Keratinocyte (primary cell): Measurements from ENCODE around the gene ASB8. TPM values are rescaled to one million over a fixed set of nuclear protein-coding genes. Genes with fewer than 3 reads are reported as not detected.

Experiments
- DNase-seq: peaks from one replicate; pipeline ENCODE4 v3.0.0-alpha.2; 2011; ENCODE audit warnings: low read depth, missing footprints, low spot score
- FAIRE-seq: peaks from 2 replicates; lab custom pipeline; 2011; peaks lifted over from hg19 to GRCh38; lab: Jason Lieb, UNC
- H2AFZ ChIP-seq: 2 replicates; pipeline ENCODE4 v1.6.0; 2012; ENCODE audit warnings: low read length, control low read depth, inconsistent platforms; ENCODE audit not compliant: control insufficient read depth
- H3K27ac ChIP-seq: 2 replicates; pipeline ENCODE4 v1.5.1; 2011; ENCODE audit warnings: low read length; ENCODE audit not compliant: control insufficient read depth, insufficient read depth
- H3K27me3 ChIP-seq: 3 replicates; pipeline ENCODE4 v1.6.0; 2011; ENCODE audit warnings: low read length; ENCODE audit not compliant: control insufficient read depth, insufficient read depth; ENCODE audit errors: extremely low read depth
- H3K36me3 ChIP-seq, 2 experiments: 2 replicates in 1 of 2; 3 replicates in 1 of 2; pipeline ENCODE4 v1.5.1; 2011; ENCODE audit warnings: low read length in 2 of 2, mild to moderate bottlenecking in 1 of 2; ENCODE audit not compliant: control insufficient read depth in 2 of 2, insufficient read depth in 2 of 2; ENCODE audit errors: extremely low read depth in 1 of 2
- H3K4me1 ChIP-seq: 3 replicates; pipeline ENCODE4 v1.5.1; 2011; ENCODE audit warnings: low read length; ENCODE audit not compliant: control insufficient read depth, insufficient read depth; ENCODE audit errors: extremely low read depth
- H3K4me2 ChIP-seq: 3 replicates; pipeline ENCODE4 v1.6.0; 2011; ENCODE audit warnings: low read depth, low read length; ENCODE audit not compliant: control insufficient read depth, insufficient read depth; ENCODE audit errors: extremely low read depth
- H3K4me3 ChIP-seq, 3 experiments: fragments of 200-600 bp in 1 of 3; sonication (generic) in 1 of 3; 2 replicates in 2 of 3; 3 replicates in 1 of 3; pipeline ENCODE4 v1.5.1; 2011 to 2016; ENCODE audit warnings: low read length in 3 of 3, mild to moderate bottlenecking in 3 of 3, control low read depth in 2 of 3, inconsistent platforms in 1 of 3, low read depth in 1 of 3, mixed read lengths in 1 of 3, mixed run types in 1 of 3, moderate library complexity in 1 of 3; ENCODE audit not compliant: control insufficient read depth in 2 of 3, insufficient read depth in 2 of 3; ENCODE audit errors: extremely low read depth in 1 of 3
- H3K79me2 ChIP-seq: 2 replicates; pipeline ENCODE4 v1.6.0; 2012; ENCODE audit warnings: low read length; ENCODE audit not compliant: control insufficient read depth, insufficient read depth
- H3K9ac ChIP-seq: 3 replicates; pipeline ENCODE4 v1.6.0; 2011; ENCODE audit warnings: low read length; ENCODE audit not compliant: control insufficient read depth, insufficient read depth; ENCODE audit errors: extremely low read depth
- H3K9me1 ChIP-seq: 3 replicates; pipeline ENCODE4 v1.6.0; 2011; ENCODE audit warnings: low read length; ENCODE audit not compliant: control insufficient read depth, insufficient read depth; ENCODE audit errors: extremely low read depth
- H3K9me3 ChIP-seq: 2 replicates; pipeline ENCODE4 v1.5.1; 2012; ENCODE audit warnings: low read depth, low read length; ENCODE audit not compliant: control insufficient read depth
- H4K20me1 ChIP-seq: 3 replicates; pipeline ENCODE4 v1.6.0; 2011; ENCODE audit warnings: low read length; ENCODE audit not compliant: control insufficient read depth, insufficient read depth; ENCODE audit errors: extremely low read depth
- EZH2 ChIP-seq: IDR thresholded peaks from one replicate; pipeline ENCODE4 v1.6.1; 2012; ENCODE audit warnings: inconsistent platforms, mild to moderate bottlenecking, low read length, moderate library complexity
- dilution Hi-C: fragments of 300-500 bp; cut with MboI; formaldehyde crosslinking; loops from one replicate; pipeline ENCODE4 v1.7.0; 2020; ENCODE audit warnings: low sequenced_read_pairs; ENCODE audit not compliant: extremely low pct_ligation_motif_present
- polyA plus RNA-seq, 5 experiments: library from polyadenylated mRNA; depleted of rRNA in 3 of 5; stranded (reverse) in 3 of 5; stranded (forward) in 1 of 5; unstranded in 1 of 5; fragments of >200 nt; gene quantifications; 1 replicate in 1 of 5; 2 replicates in 3 of 5; 3 replicates in 1 of 5; pipeline versions ENCODE4 v1.2.1 to v1.2.3, GENCODE V29; 2011 to 2012; ENCODE audit warnings: missing spikeins in 2 of 5, low read depth in 1 of 5, low replicate concordance in 1 of 5
- TF ChIP-seq, protein P1 (sequence below), 3 experiments: IDR thresholded peaks in 1 of 3; conservative IDR thresholded peaks in 1 of 3; optimal IDR thresholded peaks in 1 of 3; 2 replicates in 2 of 3; 3 replicates in 1 of 3; pipeline versions ENCODE3 to v1.5.1; 2011; ENCODE audit warnings: low read length in 3 of 3, mild to moderate bottlenecking in 3 of 3, moderate library complexity in 2 of 3, control low read depth in 1 of 3, inconsistent platforms in 1 of 3; ENCODE audit not compliant: insufficient read depth in 2 of 3; ENCODE audit errors: extremely low read depth in 1 of 3

ASB8 gene
- polyA plus RNA-seq, 1 donor (not counting 4 experiments of a cell fraction or from before 2014, with no cell fraction given), result 18.4 TPM

- dilution Hi-C loops, result no loop called here
- Histone ChIP-seq H3K36me3 (peaks cover 1 to 5% of the 10 kb centered on the region in 2 experiments), H3K4me2 (no peak overlapping the region), H3K9ac (no peak overlapping the region), H2AFZ (no peak overlapping the region), H3K9me1 (no peaks in the 10 kb centered on the region), H3K9me3 (no peaks in the 10 kb centered on the region), H3K4me3 (no peak overlapping the region), H3K4me1 (peaks cover 14% of the 10 kb centered on the region), H3K27ac (no peak overlapping the region), H3K27me3 (no peaks in the 10 kb centered on the region), H4K20me1 (no peaks in the 10 kb centered on the region), H3K79me2 (peaks cover 6% of the 10 kb centered on the region)
- DNase-seq (no peak), FAIRE-seq (no peak)
- no peak for TF ChIP-seq EZH2
- TF ChIP-seq, protein P1, sequence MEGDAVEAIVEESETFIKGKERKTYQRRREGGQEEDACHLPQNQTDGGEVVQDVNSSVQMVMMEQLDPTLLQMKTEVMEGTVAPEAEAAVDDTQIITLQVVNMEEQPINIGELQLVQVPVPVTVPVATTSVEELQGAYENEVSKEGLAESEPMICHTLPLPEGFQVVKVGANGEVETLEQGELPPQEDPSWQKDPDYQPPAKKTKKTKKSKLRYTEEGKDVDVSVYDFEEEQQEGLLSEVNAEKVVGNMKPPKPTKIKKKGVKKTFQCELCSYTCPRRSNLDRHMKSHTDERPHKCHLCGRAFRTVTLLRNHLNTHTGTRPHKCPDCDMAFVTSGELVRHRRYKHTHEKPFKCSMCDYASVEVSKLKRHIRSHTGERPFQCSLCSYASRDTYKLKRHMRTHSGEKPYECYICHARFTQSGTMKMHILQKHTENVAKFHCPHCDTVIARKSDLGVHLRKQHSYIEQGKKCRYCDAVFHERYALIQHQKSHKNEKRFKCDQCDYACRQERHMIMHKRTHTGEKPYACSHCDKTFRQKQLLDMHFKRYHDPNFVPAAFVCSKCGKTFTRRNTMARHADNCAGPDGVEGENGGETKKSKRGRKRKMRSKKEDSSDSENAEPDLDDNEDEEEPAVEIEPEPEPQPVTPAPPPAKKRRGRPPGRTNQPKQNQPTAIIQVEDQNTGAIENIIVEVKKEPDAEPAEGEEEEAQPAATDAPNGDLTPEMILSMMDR (optimal IDR thresholded peaks at IDR 0.05 in 1 of 3, IDR thresholded peaks at IDR 0.05 in 1 of 3, conservative IDR thresholded peaks at IDR 0.05 in 1 of 3; ENCODE audit: extremely low read depth in 1 of 3, insufficient read depth in 2 of 3, low read length in 3 of 3), result no peak
These were observed 35.8 kb downstream of the ASB8 start for GRCh38 chr12:48121522-48121921.

DNA sequence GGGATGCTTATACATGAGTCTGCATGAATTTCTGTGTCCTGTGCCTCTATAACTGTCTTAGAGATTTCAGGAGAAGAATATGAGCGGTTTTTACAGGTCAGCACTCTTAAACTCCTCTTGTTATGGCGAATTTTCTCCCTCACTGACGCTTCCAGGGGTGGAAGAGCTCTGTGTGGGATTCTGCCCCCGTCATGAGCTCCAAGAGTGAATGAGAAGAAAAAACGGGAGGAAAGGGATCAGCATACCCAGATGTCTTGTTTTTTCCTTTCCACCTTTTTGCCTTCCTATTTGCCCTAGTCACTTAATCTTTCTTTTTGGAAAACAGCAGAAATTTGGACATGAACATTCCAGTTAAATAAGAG is 37.5 kb downstream of the ASB8 start:
- no peaks in the 10 kb centered on the region for H4K20me1 ChIP-seq
- peak overlapping the region; percentile 74 for H3K27ac ChIP-seq
- H3K4me1 ChIP-seq, result peaks cover 14% of the 10 kb centered on the region
- peaks cover 0 to 5% of the 10 kb centered on the region in 2 experiments for H3K36me3 ChIP-seq
- H3K9me3 ChIP-seq, result no peaks in the 10 kb centered on the region
- FAIRE-seq (peak; percentile 81), DNase-seq (no peak)
- dilution Hi-C loops, result no loop called here
- no peaks in the 10 kb centered on the region for H3K27me3 ChIP-seq
- peak overlapping the region; percentile 75 to 95 (median 89) for H3K4me3 ChIP-seq
- H3K79me2 ChIP-seq, result peaks cover 6% of the 10 kb centered on the region
- peak overlapping the region; percentile 82 for H3K9ac ChIP-seq
- no peaks in the 10 kb centered on the region for H3K9me1 ChIP-seq
- peak overlapping the region; percentile 94 for H3K4me2 ChIP-seq
- TF ChIP-seq EZH2, result no peak
- TF ChIP-seq, protein P1 (optimal IDR thresholded peaks at IDR 0.05 in 1 of 3, IDR thresholded peaks at IDR 0.05 in 1 of 3, conservative IDR thresholded peaks at IDR 0.05 in 1 of 3; ENCODE audit: extremely low read depth in 1 of 3, insufficient read depth in 2 of 3, low read length in 3 of 3), result no peak
- peak overlapping the region; percentile 97 for H2AFZ ChIP-seq
